ENCODE results near the gene DIMT1.
A peak's percentile ranks its signal among the peaks of the same experiment; 100 is the strongest.

DIMT1 gene

DNA sequence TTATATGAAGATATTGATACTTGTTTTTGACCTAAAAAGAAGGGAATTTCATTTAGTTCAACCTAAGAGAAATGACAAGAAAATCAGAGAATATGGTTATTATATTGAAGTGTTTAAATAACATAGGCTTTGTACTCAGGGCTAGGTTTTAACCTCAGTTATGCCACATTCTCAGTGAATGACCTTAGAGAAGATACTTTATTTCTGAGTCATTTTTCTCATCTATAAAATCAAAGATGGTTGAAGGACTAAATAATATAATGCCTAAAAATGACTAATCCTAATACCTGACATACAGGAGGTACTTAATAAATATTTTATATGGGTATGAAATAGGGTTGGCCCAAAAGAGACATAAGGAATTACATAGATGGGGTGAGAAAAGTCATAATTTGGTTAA, 32.3 kb downstream of the DIMT1 start:
- no peaks in the 10 kb centered on the region for H3K4me1 ChIP-seq (ENCODE audit: control insufficient read depth, insufficient read depth, low read depth, low read length)
- no peak overlapping the region for H3K14ac ChIP-seq (ENCODE audit: low read length in 2 of 2)
- H3K27ac ChIP-seq (ENCODE audit: low read length, poor library complexity, severe bottlenecking): no peak overlapping the region
- no peaks in the 10 kb centered on the region for H3K9me3 ChIP-seq (ENCODE audit: control insufficient read depth, low read length)
- H2BK5ac ChIP-seq (ENCODE audit: low read depth, low read length, poor library complexity, severe bottlenecking): no peak overlapping the region
- H2BK12ac ChIP-seq (ENCODE audit: low read length in 2 of 2): no peak overlapping the region
- H3K9ac ChIP-seq (ENCODE audit: low read length): no peak overlapping the region
- no peak overlapping the region for H3K18ac ChIP-seq (ENCODE audit: low read depth in 1 of 2, low read length in 2 of 2)
- H2AK5ac ChIP-seq (ENCODE audit: low read length, severe bottlenecking): no peak overlapping the region
- no peaks in the 10 kb centered on the region for H3K27me3 ChIP-seq (ENCODE audit: control insufficient read depth in 1 of 2, insufficient read depth in 1 of 2, low read length in 2 of 2)
- no peak overlapping the region for H3K4me3 ChIP-seq (ENCODE audit: insufficient read depth in 1 of 2, low read depth in 1 of 2, low read length in 2 of 2)
- DNase-seq: no peak
- H2AFZ ChIP-seq (ENCODE audit: low read depth, low read length): no peak overlapping the region
- H3K23ac ChIP-seq (ENCODE audit: low read length in 2 of 2): no peak overlapping the region
- H3K4ac ChIP-seq (ENCODE audit: low read depth in 1 of 2, low read length in 2 of 2): no peak overlapping the region
- peaks cover 10% of the 10 kb centered on the region for H3K79me1 ChIP-seq (replicated peaks; ENCODE audit: low read length, poor library complexity, severe bottlenecking)
- H4K91ac ChIP-seq (ENCODE audit: low read length): no peak overlapping the region
- no peak overlapping the region for H2BK15ac ChIP-seq (ENCODE audit: low read depth, poor library complexity, severe bottlenecking)
- no peak overlapping the region for H2BK120ac ChIP-seq (ENCODE audit: low read depth, low read length)
- H3K36me3 ChIP-seq (ENCODE audit: control insufficient read depth in 1 of 2, insufficient read depth in 2 of 2, low read depth in 1 of 2, low read length in 2 of 2): peaks cover 9 to 64% of the 10 kb centered on the region in 2 experiments
- H3K4me2 ChIP-seq (ENCODE audit: low read length, poor library complexity, severe bottlenecking): no peak overlapping the region
- H4K8ac ChIP-seq (ENCODE audit: low read length): no peak overlapping the region

- Histone ChIP-seq H3K4me1 (ENCODE audit: control insufficient read depth, insufficient read depth, low read depth, low read length) (no peaks in the 10 kb centered on the region), H2AFZ (ENCODE audit: low read depth, low read length) (no peak overlapping the region), H3K27me3 (ENCODE audit: control insufficient read depth in 1 of 2, insufficient read depth in 1 of 2, low read length in 2 of 2) (no peaks in the 10 kb centered on the region), H2AK5ac (ENCODE audit: low read length, severe bottlenecking) (no peak overlapping the region), H4K91ac (ENCODE audit: low read length) (no peak overlapping the region), H3K23ac (ENCODE audit: low read length in 2 of 2) (no peak overlapping the region), H3K27ac (ENCODE audit: low read length, poor library complexity, severe bottlenecking) (no peak overlapping the region), H3K9ac (ENCODE audit: low read length) (no peak overlapping the region), H3K9me3 (ENCODE audit: control insufficient read depth, low read length) (no peaks in the 10 kb centered on the region), H3K4me3 (ENCODE audit: insufficient read depth in 1 of 2, low read depth in 1 of 2, low read length in 2 of 2) (no peak overlapping the region), H3K14ac (ENCODE audit: low read length in 2 of 2) (no peak overlapping the region), H2BK5ac (ENCODE audit: low read depth, low read length, poor library complexity, severe bottlenecking) (no peak overlapping the region), H3K4ac (ENCODE audit: low read depth in 1 of 2, low read length in 2 of 2) (no peak overlapping the region), H2BK120ac (ENCODE audit: low read depth, low read length) (no peak overlapping the region), H3K36me3 (ENCODE audit: control insufficient read depth in 1 of 2, insufficient read depth in 2 of 2, low read depth in 1 of 2, low read length in 2 of 2) (peaks cover 13 to 64% of the 10 kb centered on the region in 2 experiments), H3K4me2 (ENCODE audit: low read length, poor library complexity, severe bottlenecking) (no peak overlapping the region), H2BK12ac (ENCODE audit: low read length in 2 of 2) (no peak overlapping the region), H4K8ac (ENCODE audit: low read length) (no peak overlapping the region), H3K79me1 (replicated peaks; ENCODE audit: low read length, poor library complexity, severe bottlenecking) (peaks cover 9% of the 10 kb centered on the region), H3K18ac (ENCODE audit: low read depth in 1 of 2, low read length in 2 of 2) (no peak overlapping the region), H2BK15ac (ENCODE audit: low read depth, poor library complexity, severe bottlenecking) (no peak overlapping the region)
- DNase-seq: no peak
- 100% methylated on average over 2 of the region's 2 CpGs for WGBS
Observed at GRCh38 chr5:62369039-62369438, 34.7 kb downstream of the DIMT1 start.

- no peak overlapping the region for H2BK12ac ChIP-seq (ENCODE audit: low read length in 2 of 2)
- DNase-seq: no peak
- WGBS: over 99% methylated on average over 3 of the region's 3 CpGs
Observed at GRCh38 chr5:62362701-62363100, 41.0 kb downstream of the DIMT1 start.

DNA sequence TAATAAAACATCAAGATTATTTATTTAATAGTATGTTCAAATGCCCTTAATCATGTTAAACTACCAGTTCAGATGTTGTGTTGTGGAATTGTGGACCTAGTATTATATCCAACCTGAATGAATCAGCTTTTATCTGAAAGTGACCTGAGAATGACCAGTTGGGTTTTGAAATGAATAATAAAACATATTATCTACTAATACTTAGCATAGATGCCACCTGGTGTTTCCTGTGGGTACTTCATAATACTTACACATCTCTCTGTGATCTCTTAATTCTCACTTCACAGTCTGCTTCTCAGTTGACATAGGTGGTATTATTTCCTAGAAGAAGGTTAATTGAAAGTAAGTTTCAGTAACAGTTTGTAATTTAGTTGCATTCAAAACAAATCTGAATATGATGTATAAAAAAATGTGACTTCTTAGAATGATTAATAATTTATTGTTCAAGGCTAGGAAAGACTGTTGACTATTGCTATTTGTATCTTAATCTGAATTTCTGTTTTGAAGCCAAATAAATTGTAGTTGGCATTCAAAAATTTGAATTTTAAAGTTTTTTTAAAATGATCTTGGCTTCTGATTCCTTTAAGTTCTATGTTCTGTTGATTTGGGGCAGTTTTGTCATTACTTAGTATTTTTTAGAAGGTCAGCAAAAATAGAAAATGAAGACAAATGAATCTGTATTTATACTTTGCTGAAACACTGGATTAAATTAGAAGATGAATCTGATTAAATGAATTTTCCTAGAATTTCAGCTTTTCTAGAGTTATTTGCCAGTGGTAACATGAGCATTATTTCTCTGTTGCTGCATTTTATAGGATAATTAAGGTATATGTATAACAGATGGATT, 49.5 kb downstream of the DIMT1 start:
- no peak overlapping the region for H3K23ac ChIP-seq (ENCODE audit: low read length in 2 of 2)
- peak overlapping the region; percentile 43 for H3K9ac ChIP-seq (ENCODE audit: low read length)
- H3K4ac ChIP-seq (ENCODE audit: low read depth in 1 of 2, low read length in 2 of 2): no peak overlapping the region
- no peak overlapping the region for H2AK5ac ChIP-seq (ENCODE audit: low read length, severe bottlenecking)
- no peak overlapping the region for H3K27ac ChIP-seq (ENCODE audit: low read length, poor library complexity, severe bottlenecking)
- no peak overlapping the region for H3K18ac ChIP-seq (ENCODE audit: low read depth in 1 of 2, low read length in 2 of 2)
- H3K27me3 ChIP-seq (ENCODE audit: control insufficient read depth in 1 of 2, insufficient read depth in 1 of 2, low read length in 2 of 2): no peaks in the 10 kb centered on the region
- no peak overlapping the region for H4K91ac ChIP-seq (ENCODE audit: low read length)
- no peaks in the 10 kb centered on the region for H3K4me1 ChIP-seq (ENCODE audit: control insufficient read depth, insufficient read depth, low read depth, low read length)
- H4K8ac ChIP-seq (ENCODE audit: low read length): no peak overlapping the region
- H3K4me3 ChIP-seq (ENCODE audit: insufficient read depth in 1 of 2, low read depth in 1 of 2, low read length in 2 of 2): no peak overlapping the region
- no peak overlapping the region for H2BK5ac ChIP-seq (ENCODE audit: low read depth, low read length, poor library complexity, severe bottlenecking)
- no peak overlapping the region for H2BK120ac ChIP-seq (ENCODE audit: low read depth, low read length)
- peaks cover 8% of the 10 kb centered on the region for H3K79me1 ChIP-seq (replicated peaks; ENCODE audit: low read length, poor library complexity, severe bottlenecking)
- DNase-seq: peak; percentile 66
- H2AFZ ChIP-seq (ENCODE audit: low read depth, low read length): no peak overlapping the region
- no peak overlapping the region for H3K4me2 ChIP-seq (ENCODE audit: low read length, poor library complexity, severe bottlenecking)
- H3K9me3 ChIP-seq (ENCODE audit: control insufficient read depth, low read length): no peaks in the 10 kb centered on the region
- no peak overlapping the region for H3K14ac ChIP-seq (ENCODE audit: low read length in 2 of 2)
- H3K36me3 ChIP-seq (ENCODE audit: control insufficient read depth in 1 of 2, insufficient read depth in 2 of 2, low read depth in 1 of 2, low read length in 2 of 2): peaks cover 17 to 71% of the 10 kb centered on the region in 2 experiments
- H2BK15ac ChIP-seq (ENCODE audit: low read depth, poor library complexity, severe bottlenecking): no peak overlapping the region
- H2BK12ac ChIP-seq (ENCODE audit: low read length in 2 of 2): no peak overlapping the region

More at GRCh38 chr5:62362701-62363100, 41.0 kb downstream of the DIMT1 start:
- Histone ChIP-seq H2AFZ (ENCODE audit: low read depth, low read length) (no peak overlapping the region), H2AK5ac (ENCODE audit: low read length, severe bottlenecking) (no peak overlapping the region), H3K4me3 (ENCODE audit: insufficient read depth in 1 of 2, low read depth in 1 of 2, low read length in 2 of 2) (no peak overlapping the region), H4K91ac (ENCODE audit: low read length) (no peak overlapping the region), H3K27me3 (ENCODE audit: control insufficient read depth in 1 of 2, insufficient read depth in 1 of 2, low read length in 2 of 2) (no peaks in the 10 kb centered on the region), H3K27ac (ENCODE audit: low read length, poor library complexity, severe bottlenecking) (no peak overlapping the region), H2BK15ac (ENCODE audit: low read depth, poor library complexity, severe bottlenecking) (no peak overlapping the region), H3K4ac (ENCODE audit: low read depth in 1 of 2, low read length in 2 of 2) (no peak overlapping the region), H2BK120ac (ENCODE audit: low read depth, low read length) (no peak overlapping the region), H3K9ac (ENCODE audit: low read length) (no peak overlapping the region), H3K36me3 (ENCODE audit: control insufficient read depth in 1 of 2, insufficient read depth in 2 of 2, low read depth in 1 of 2, low read length in 2 of 2) (peaks cover 15 to 78% of the 10 kb centered on the region in 2 experiments), H2BK5ac (ENCODE audit: low read depth, low read length, poor library complexity, severe bottlenecking) (no peak overlapping the region), H3K79me1 (replicated peaks; ENCODE audit: low read length, poor library complexity, severe bottlenecking) (peaks cover 6% of the 10 kb centered on the region), H3K23ac (ENCODE audit: low read length in 2 of 2) (no peak overlapping the region), H3K14ac (ENCODE audit: low read length in 2 of 2) (no peak overlapping the region), H3K4me1 (ENCODE audit: control insufficient read depth, insufficient read depth, low read depth, low read length) (no peaks in the 10 kb centered on the region), H3K4me2 (ENCODE audit: low read length, poor library complexity, severe bottlenecking) (no peak overlapping the region), H3K9me3 (ENCODE audit: control insufficient read depth, low read length) (no peaks in the 10 kb centered on the region), H3K18ac (ENCODE audit: low read depth in 1 of 2, low read length in 2 of 2) (no peak overlapping the region), H4K8ac (ENCODE audit: low read length) (no peak overlapping the region)

Data from mesenchymal stem cell (in vitro differentiated cells and primary cell).